ENCODE data around the gene CIRBP.

DNA sequence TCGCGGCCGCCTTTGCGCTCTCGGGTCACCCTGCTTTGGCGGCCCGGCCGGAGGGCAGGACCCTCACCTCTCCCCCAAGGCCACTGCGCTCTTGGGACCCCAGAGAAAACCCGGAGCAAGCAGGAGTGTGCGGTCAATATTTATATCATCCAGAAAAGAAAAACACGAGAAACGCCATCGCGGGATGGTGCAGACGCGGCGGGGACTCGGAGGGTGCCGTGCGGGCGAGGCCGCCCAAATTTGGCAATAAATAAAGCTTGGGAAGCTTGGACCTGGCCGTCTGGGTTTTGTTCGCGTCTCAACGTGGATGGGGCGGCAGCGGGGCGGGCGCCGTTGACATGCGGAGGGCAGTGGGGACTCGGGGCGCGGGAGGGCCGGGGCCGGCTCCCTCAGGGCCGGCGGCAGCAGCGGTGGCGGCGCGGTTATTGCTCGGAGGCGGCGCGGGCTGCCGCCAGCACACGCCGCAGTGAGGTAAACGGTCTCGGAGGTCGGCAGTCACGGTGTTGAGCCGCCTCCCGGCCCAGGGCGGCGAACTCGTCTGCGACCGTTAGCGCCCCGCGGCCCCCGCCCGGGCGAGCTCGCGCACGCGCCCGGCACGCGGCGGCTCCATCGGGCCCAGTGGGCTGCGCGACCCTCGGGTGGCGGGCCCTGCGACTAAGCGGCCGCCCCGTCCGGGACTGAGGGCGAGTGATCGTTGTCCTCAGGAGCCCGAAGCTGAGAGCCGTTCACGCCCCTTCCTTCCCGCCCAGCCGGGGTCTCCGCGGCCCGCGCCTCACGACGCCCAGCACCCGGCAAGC lies 40.8 kb upstream of the CIRBP start:
- TF ChIP-seq POLR2A (IDR thresholded peaks at IDR 0.05; ENCODE audit: low read length) (no peak), GATA1 (IDR thresholded peaks at IDR 0.05; ENCODE audit: low read depth, low read length) (no peak)
